K562 (cell line): ENCODE results near the gene LCE1D. TPM values are rescaled to one million over a fixed set of nuclear protein-coding genes. Genes with fewer than 3 reads are reported as not detected.

Experiments
- ATAC-seq: fragments of 200-7000 bp; cut with Tn5 transposase; 3 replicates; pipeline ENCODE4 v1.9.1; 2020; ENCODE audit warnings: moderate library complexity
- BruUV-seq: library from RNA; stranded (reverse); fragments of 400-500 nt; replicated peaks from 2 replicates; lab custom pipeline; 2021; lab: Mats Ljungman, UMichigan
- CTCF ChIA-PET: fragments of 300-600 bp; formaldehyde crosslinking; extraction: SDS; loops from one replicate; lab custom pipeline; 2021; ENCODE audit warnings: low intra/inter-chr PET ratio; lab: Yijun Ruan, JAX
- POLR2A ChIA-PET: fragments of 300-600, 350-650 bp; sonication (Branson Sonifier 250); formaldehyde crosslinking; extraction: SDS; loops from one replicate; lab custom pipeline; 2021; ENCODE audit warnings: antibody characterized with exemption, inconsistent platforms; lab: Yijun Ruan, JAX
- DNase-seq, 4 experiments: peaks; one replicate each; pipeline versions ENCODE4 v3.0.0 to v3.0.0-alpha.2; 2011 to 2018; ENCODE audit warnings: low spot score in 3 of 4, mixed read lengths in 3 of 4; ENCODE audit errors: extremely low read depth in 1 of 4
- FAIRE-seq: peaks from 2 replicates; lab custom pipeline; 2011; peaks lifted over from hg19 to GRCh38; lab: Jason Lieb, UNC
- H2AFZ ChIP-seq: 2 replicates; pipeline ENCODE4 v1.6.0; 2011; ENCODE audit warnings: low read depth, low read length, control low read depth, inconsistent platforms
- H3K27ac ChIP-seq: fragments of 200-600 bp; 3 replicates; pipeline ENCODE4 v1.8.0; 2011; ENCODE audit warnings: low read depth, mild to moderate bottlenecking, control low read depth, inconsistent platforms, low read length, moderate library complexity, mixed read lengths; ENCODE audit errors: extremely low read depth
- H3K27me3 ChIP-seq, 2 experiments: fragments of 300-600 bp in 1 of 2; 2 replicates in 1 of 2; 3 replicates in 1 of 2; pipeline versions ENCODE4 v1.6.0 to v1.8.0; 2011; ENCODE audit warnings: inconsistent platforms in 2 of 2, low read length in 2 of 2, mild to moderate bottlenecking in 1 of 2, mixed read lengths in 1 of 2, moderate library complexity in 1 of 2; ENCODE audit not compliant: control insufficient read depth in 2 of 2, insufficient read depth in 2 of 2
- H3K36me3 ChIP-seq: fragments of 300-600 bp; 3 replicates; pipeline ENCODE4 v1.8.0; 2011; ENCODE audit warnings: mild to moderate bottlenecking, low read length, inconsistent platforms; ENCODE audit not compliant: control insufficient read depth, insufficient read depth
- H3K4me1 ChIP-seq, 2 experiments: fragments of 200-600 bp in 1 of 2; replicated peaks in 1 of 2; 2 replicates in 1 of 2; 3 replicates in 1 of 2; pipeline versions ENCODE4 v1.5.1 to v1.8.0; 2011; ENCODE audit warnings: inconsistent platforms in 2 of 2, low read length in 2 of 2, mild to moderate bottlenecking in 1 of 2, mixed read lengths in 1 of 2, moderate library complexity in 1 of 2; ENCODE audit not compliant: control insufficient read depth in 2 of 2, insufficient read depth in 2 of 2
- H3K4me2 ChIP-seq: 2 replicates; pipeline ENCODE4 v1.6.1; 2011; ENCODE audit warnings: low read length, control low read depth, inconsistent platforms, mixed read lengths; ENCODE audit not compliant: insufficient read depth
- H3K4me3 ChIP-seq: fragments of 200-600 bp; sonication (generic), shearing (Covaris generic); 2 replicates; pipeline ENCODE4 v1.5.1; 2016; ENCODE audit warnings: control low read depth, inconsistent platforms
- H3K79me2 ChIP-seq: fragments of 200-600 bp; 3 replicates; pipeline ENCODE4 v1.8.0; 2011; ENCODE audit warnings: low read length, inconsistent platforms; ENCODE audit not compliant: control insufficient read depth, insufficient read depth
- H3K9ac ChIP-seq, 2 experiments: 2 replicates each; pipeline versions ENCODE4 v1.6.0 to v1.6.1; 2011; ENCODE audit warnings: low read depth in 2 of 2, low read length in 2 of 2, control low read depth in 1 of 2, inconsistent platforms in 1 of 2, mild to moderate bottlenecking in 1 of 2, mixed read lengths in 1 of 2; ENCODE audit not compliant: insufficient read depth in 1 of 2
- H3K9me1 ChIP-seq: one replicate; pipeline ENCODE4 v1.6.0; 2011; ENCODE audit warnings: inconsistent platforms, mild to moderate bottlenecking, low read length, moderate library complexity; ENCODE audit not compliant: control insufficient read depth, insufficient read depth
- H3K9me3 ChIP-seq: replicated peaks from 2 replicates; pipeline ENCODE4 v1.5.1; 2011; ENCODE audit warnings: low read depth, low read length, inconsistent platforms; ENCODE audit not compliant: control insufficient read depth, insufficient read depth
- H4K20me1 ChIP-seq: replicated peaks from 2 replicates; pipeline ENCODE4 v1.6.1; 2011; ENCODE audit warnings: low read length, inconsistent platforms, mixed read lengths; ENCODE audit not compliant: control insufficient read depth, insufficient read depth
- CEBPG ChIP-seq, 3 experiments: fragments of 200-800 bp in 1 of 3; sonication (Bioruptor generic) in 1 of 3; sonication (generic) in 1 of 3; formaldehyde crosslinking in 1 of 3; IDR thresholded peaks in 2 of 3; conservative IDR thresholded peaks in 1 of 3; 2 replicates each; pipeline versions ENCODE4 v1.6.1 to v1.8.0; 2016 to 2022; ENCODE audit warnings: missing compliant biosample characterization in 2 of 3, missing genetic modification characterization in 2 of 3, mild to moderate bottlenecking in 1 of 3, missing genetic modification reagents in 1 of 3
- MTF1 ChIP-seq: fragments of 250-450 bp; sonication (Bioruptor Pico); IDR thresholded peaks from 2 replicates; pipeline ENCODE4 v1.9.0; 2021; ENCODE audit warnings: moderate library complexity, mild to moderate bottlenecking, inconsistent platforms, borderline replicate concordance
- YY1 ChIP-seq, 3 experiments: IDR thresholded peaks; 2 replicates each; pipeline ENCODE4 v1.6.1; 2011; ENCODE audit warnings: low read length in 2 of 3, mild to moderate bottlenecking in 2 of 3, moderate library complexity in 2 of 3, borderline replicate concordance in 1 of 3, control low read depth in 1 of 3, low read depth in 1 of 3; ENCODE audit not compliant: insufficient read depth in 3 of 3, insufficient replicate concordance in 2 of 3, control insufficient read depth in 1 of 3, insufficient read length in 1 of 3; ENCODE audit errors: extremely low read depth in 1 of 3
- ZFP1 ChIP-seq: fragments of 450-650 bp; formaldehyde crosslinking; IDR thresholded peaks from 2 replicates; pipeline ENCODE4 v1.4.0; 2020; ENCODE audit warnings: mild to moderate bottlenecking, mixed read lengths
- WGBS: fragments of 100-300 bp; shearing (Covaris generic); methylation state at CpG from one replicate; pipeline ENCODE4 v1.1.6; 2016; ENCODE audit warnings: low coverage, mixed read lengths; ENCODE audit not compliant: insufficient coverage; ENCODE audit errors: missing lambda C conversion rate; 5-methylcytosine and 5-hydroxymethylcytosine counted together
- in situ Hi-C: fragments of 300-500 bp; cut with MboI; formaldehyde crosslinking; loops from 4 replicates; pipeline ENCODE4 v1.15.0; 2018; ENCODE audit warnings: inconsistent platforms, mixed read lengths
- intact Hi-C: fragments of 100-400 bp; cut with micrococcal nuclease; formaldehyde crosslinking; loops from 2 replicates; pipeline ENCODE4 v1.14.2; 2022
- polyA plus RNA-seq, 8 experiments: library from polyadenylated mRNA; depleted of rRNA in 4 of 8; stranded (reverse) in 5 of 8; unstranded in 3 of 8; fragments of >200 nt; fragmentation: Nextera tagmentation in 2 of 8; fragmentation: Illumina TruSeq in 1 of 8; extraction: Ambion mirVana in 2 of 8; extraction: Trizol in 1 of 8; gene quantifications; 2 replicates each; pipeline versions ENCODE4 v1.2.1 to v1.2.3, GENCODE V29; 2011 to 2014; ENCODE audit warnings: inconsistent platforms in 1 of 8, missing spikeins in 1 of 8
- total RNA-seq, 7 experiments: library from RNA; depleted of rRNA in 6 of 7; stranded (reverse); fragments of >200 nt in 6 of 7; fragmentation: Illumina TruSeq in 2 of 7; extraction: Trizol in 2 of 7; gene quantifications; 2 replicates each; pipeline versions ENCODE4 v1.2.1 to v1.2.3, GENCODE V29; 2011 to 2021; ENCODE audit warnings: low replicate concordance in 1 of 7
- TF ChIP-seq, protein P1 (sequence below): fragments of 450-650 bp; IDR thresholded peaks from 2 replicates; pipeline ENCODE4 v1.6.1; 2016; ENCODE audit warnings: low read depth

The LCE1D gene
- total and polyA plus RNA-seq, 9 of the 15 experiments (the other 6 are each of a cell fraction or from before 2014, with no cell fraction given), result not detected

GRCh38 chr1:152817309-152817708 is 20.8 kb downstream of the LCE1D start:
- DNase-seq (no peak), ATAC-seq (no peak), FAIRE-seq (no peak)
- no peak overlapping the region for H3K9ac ChIP-seq
- no peaks in the 10 kb centered on the region for H3K36me3 ChIP-seq
- POLR2A ChIA-PET, result interaction anchor here (0.7 kb wide), 1 partner anchor 22 kb away, joined by 3 read pairs; no protein-coding TSS in a partner anchor
- no peaks in the 10 kb centered on the region for H4K20me1 ChIP-seq
- H3K27me3 ChIP-seq, result no peaks in the 10 kb centered on the region
- no peaks in the 10 kb centered on the region for H3K9me3 ChIP-seq
- H3K4me2 ChIP-seq, result no peak overlapping the region
- 1% methylated on average over 6 of the region's 6 CpGs for WGBS
- no peaks in the 10 kb centered on the region for H3K79me2 ChIP-seq
- CTCF ChIA-PET, result no interaction called here
- TF ChIP-seq MTF1 (CRISPR knock-in tag), result no peak
- H3K27ac ChIP-seq, result no peak overlapping the region
- in situ Hi-C loops, result no loop called here
- no TSS peak for BruUV-seq
- intact Hi-C loops, result no loop called here
- no peaks in the 10 kb centered on the region for H3K4me1 ChIP-seq
- H3K9me1 ChIP-seq, result no peaks in the 10 kb centered on the region
- H2AFZ ChIP-seq, result no peak overlapping the region
- no peak overlapping the region for H3K4me3 ChIP-seq

DNA sequence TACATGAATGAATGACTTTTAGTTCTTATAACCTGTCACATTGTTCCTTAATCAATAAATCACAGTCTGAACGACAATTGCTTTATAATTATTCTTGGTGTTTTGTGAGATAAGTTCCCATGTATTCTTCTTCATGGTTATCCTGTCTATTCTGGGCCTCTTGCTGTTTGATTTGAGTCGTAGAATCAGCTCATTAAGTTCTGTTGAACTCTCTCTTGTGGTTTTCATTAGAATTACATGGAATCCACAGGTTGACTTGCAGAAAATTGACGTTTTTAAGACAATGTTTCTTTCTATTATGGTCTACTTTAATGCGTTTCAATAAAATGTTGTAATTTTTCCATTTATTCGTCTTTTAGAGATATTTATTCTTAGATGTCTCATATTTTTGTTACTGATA is 26.8 kb downstream of the LCE1D start:
- Histone ChIP-seq H3K79me2 (no peaks in the 10 kb centered on the region), H3K9me3 (no peaks in the 10 kb centered on the region), H3K27ac (no peak overlapping the region), H3K4me2 (no peak overlapping the region), H3K36me3 (no peaks in the 10 kb centered on the region), H2AFZ (no peak overlapping the region), H4K20me1 (no peaks in the 10 kb centered on the region), H3K27me3 (no peaks in the 10 kb centered on the region), H3K4me3 (no peak overlapping the region), H3K9ac (no peak overlapping the region), H3K4me1 (no peaks in the 10 kb centered on the region), H3K9me1 (no peaks in the 10 kb centered on the region)
- intact Hi-C loops (no loop called here), in situ Hi-C loops (no loop called here)
- DNase-seq, result no peak
- WGBS, result 0% methylated on average over 5 of the region's 5 CpGs
- no peak for FAIRE-seq
- ChIA-PET CTCF (no interaction called here), POLR2A (no interaction called here)
- ATAC-seq, result no peak
- BruUV-seq, result no TSS peak
- TF ChIP-seq ZFP1 (CRISPR knock-in tag) (no peak), YY1 (IDR thresholded peaks at IDR 0.05; ENCODE audit: borderline replicate concordance in 1 of 3, control insufficient read depth in 1 of 3, extremely low read depth in 1 of 3, insufficient read depth in 3 of 3, insufficient read length in 1 of 3, insufficient replicate concordance in 2 of 3, low read depth in 1 of 3, low read length in 2 of 3) (no peak), CEBPG (CRISPR knock-in tag; IDR thresholded peaks at IDR 0.05) (no peak), CEBPG (tag; conservative IDR thresholded peaks at IDR 0.05 in 1 of 2, IDR thresholded peaks at IDR 0.05 in 1 of 2) (no peak)
- TF ChIP-seq, protein P1, sequence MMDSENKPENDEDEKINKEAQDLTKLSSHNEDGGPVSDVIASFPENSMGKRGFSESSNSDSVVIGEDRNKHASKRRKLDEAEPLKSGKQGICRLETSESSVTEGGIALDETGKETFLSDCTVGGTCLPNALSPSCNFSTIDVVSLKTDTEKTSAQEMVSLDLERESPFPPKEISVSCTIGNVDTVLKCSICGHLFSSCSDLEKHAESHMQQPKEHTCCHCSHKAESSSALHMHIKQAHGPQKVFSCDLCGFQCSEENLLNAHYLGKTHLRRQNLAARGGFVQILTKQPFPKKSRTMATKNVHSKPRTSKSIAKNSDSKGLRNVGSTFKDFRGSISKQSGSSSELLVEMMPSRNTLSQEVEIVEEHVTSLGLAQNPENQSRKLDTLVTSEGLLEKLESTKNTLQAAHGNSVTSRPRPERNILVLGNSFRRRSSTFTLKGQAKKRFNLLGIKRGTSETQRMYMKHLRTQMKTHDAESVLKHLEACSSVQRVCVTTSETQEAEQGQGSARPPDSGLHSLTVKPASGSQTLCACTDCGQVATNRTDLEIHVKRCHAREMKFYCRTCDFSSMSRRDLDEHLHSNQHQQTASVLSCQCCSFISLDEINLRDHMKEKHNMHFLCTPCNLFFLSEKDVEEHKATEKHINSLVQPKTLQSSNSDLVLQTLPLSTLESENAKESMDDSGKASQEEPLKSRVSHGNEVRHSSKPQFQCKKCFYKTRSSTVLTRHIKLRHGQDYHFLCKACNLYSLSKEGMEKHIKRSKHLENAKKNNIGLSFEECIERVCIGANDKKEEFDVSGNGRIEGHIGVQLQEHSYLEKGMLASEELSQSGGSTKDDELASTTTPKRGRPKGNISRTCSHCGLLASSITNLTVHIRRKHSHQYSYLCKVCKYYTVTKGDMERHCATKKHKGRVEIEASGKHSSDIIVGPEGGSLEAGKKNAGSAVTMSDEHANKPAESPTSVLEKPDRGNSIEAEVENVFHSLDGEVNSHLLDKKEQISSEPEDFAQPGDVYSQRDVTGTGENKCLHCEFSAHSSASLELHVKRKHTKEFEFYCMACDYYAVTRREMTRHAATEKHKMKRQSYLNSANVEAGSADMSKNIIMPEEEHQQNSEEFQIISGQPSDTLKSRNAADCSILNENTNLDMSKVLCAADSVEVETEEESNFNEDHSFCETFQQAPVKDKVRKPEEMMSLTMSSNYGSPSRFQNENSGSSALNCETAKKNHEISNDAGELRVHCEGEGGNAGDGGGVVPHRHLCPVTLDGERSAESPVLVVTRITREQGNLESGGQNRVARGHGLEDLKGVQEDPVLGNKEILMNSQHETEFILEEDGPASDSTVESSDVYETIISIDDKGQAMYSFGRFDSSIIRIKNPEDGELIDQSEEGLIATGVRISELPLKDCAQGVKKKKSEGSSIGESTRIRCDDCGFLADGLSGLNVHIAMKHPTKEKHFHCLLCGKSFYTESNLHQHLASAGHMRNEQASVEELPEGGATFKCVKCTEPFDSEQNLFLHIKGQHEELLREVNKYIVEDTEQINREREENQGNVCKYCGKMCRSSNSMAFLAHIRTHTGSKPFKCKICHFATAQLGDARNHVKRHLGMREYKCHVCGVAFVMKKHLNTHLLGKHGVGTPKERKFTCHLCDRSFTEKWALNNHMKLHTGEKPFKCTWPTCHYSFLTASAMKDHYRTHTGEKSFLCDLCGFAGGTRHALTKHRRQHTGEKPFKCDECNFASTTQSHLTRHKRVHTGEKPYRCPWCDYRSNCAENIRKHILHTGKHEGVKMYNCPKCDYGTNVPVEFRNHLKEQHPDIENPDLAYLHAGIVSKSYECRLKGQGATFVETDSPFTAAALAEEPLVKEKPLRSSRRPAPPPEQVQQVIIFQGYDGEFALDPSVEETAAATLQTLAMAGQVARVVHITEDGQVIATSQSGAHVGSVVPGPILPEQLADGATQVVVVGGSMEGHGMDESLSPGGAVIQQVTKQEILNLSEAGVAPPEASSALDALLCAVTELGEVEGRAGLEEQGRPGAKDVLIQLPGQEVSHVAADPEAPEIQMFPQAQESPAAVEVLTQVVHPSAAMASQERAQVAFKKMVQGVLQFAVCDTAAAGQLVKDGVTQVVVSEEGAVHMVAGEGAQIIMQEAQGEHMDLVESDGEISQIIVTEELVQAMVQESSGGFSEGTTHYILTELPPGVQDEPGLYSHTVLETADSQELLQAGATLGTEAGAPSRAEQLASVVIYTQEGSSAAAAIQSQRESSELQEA, result no peak
